GM23248 (cell line): ENCODE data around the gene IRF1. TPM values are rescaled to one million over a fixed set of nuclear protein-coding genes. Genes with fewer than 3 reads are reported as not detected.

Source experiments
- DNase-seq: peaks from one replicate; pipeline ENCODE4 v3.0.0-alpha.2; 2015
- H2AFZ ChIP-seq: fragments of 200-600 bp; sonication (generic); 2 replicates; pipeline ENCODE4 v1.6.1; 2016; ENCODE audit warnings: antibody characterized with exemption
- H3F3A ChIP-seq: fragments of 200-600 bp; sonication (generic); 2 replicates; pipeline ENCODE4 v1.6.1; 2016; ENCODE audit warnings: mild to moderate bottlenecking, antibody characterized with exemption, mixed run types; ENCODE audit not compliant: insufficient read depth
- H3K27ac ChIP-seq: fragments of 200-600 bp; sonication (generic); 2 replicates; pipeline ENCODE4 v1.5.1; 2016; ENCODE audit warnings: mild to moderate bottlenecking
- H3K27me3 ChIP-seq: fragments of 200-600 bp; sonication (generic); replicated peaks from 2 replicates; pipeline ENCODE4 v1.6.1; 2016; ENCODE audit warnings: mild to moderate bottlenecking; ENCODE audit not compliant: insufficient read depth
- H3K36me3 ChIP-seq: fragments of 200-600 bp; sonication (generic); 2 replicates; pipeline ENCODE4 v1.6.1; 2016; ENCODE audit warnings: low read depth, mild to moderate bottlenecking
- H3K4me1 ChIP-seq: fragments of 200-600 bp; sonication (generic); 2 replicates; pipeline ENCODE4 v1.6.1; 2016; ENCODE audit warnings: mild to moderate bottlenecking; ENCODE audit not compliant: insufficient read depth
- H3K4me2 ChIP-seq: fragments of 200-600 bp; sonication (generic); one replicate; pipeline ENCODE4 v1.6.1; 2016; ENCODE audit warnings: mild to moderate bottlenecking; ENCODE audit not compliant: unreplicated experiment
- H3K4me3 ChIP-seq: fragments of 200-600 bp; sonication (generic); 2 replicates; pipeline ENCODE4 v1.5.1; 2016; ENCODE audit warnings: mild to moderate bottlenecking
- H3K79me2 ChIP-seq: fragments of 200-600 bp; sonication (generic); 2 replicates; pipeline ENCODE4 v1.6.1; 2016; ENCODE audit warnings: mild to moderate bottlenecking; ENCODE audit not compliant: insufficient read depth
- H3K9ac ChIP-seq: fragments of 200-600 bp; sonication (generic); 2 replicates; pipeline ENCODE4 v1.6.1; 2016; ENCODE audit warnings: mild to moderate bottlenecking
- H3K9me2 ChIP-seq: fragments of 200-600 bp; sonication (generic); 2 replicates; pipeline ENCODE4 v1.6.1; 2016; ENCODE audit warnings: mixed run types, mild to moderate bottlenecking, moderate library complexity; ENCODE audit not compliant: insufficient read depth
- H3K9me3 ChIP-seq: fragments of 200-600 bp; sonication (generic); one replicate; pipeline ENCODE4 v1.6.1; 2017; ENCODE audit warnings: low read depth
- H4K20me1 ChIP-seq: fragments of 200-600 bp; sonication (generic); 2 replicates; pipeline ENCODE4 v1.6.0; 2016; ENCODE audit not compliant: insufficient read depth
- EZH2 ChIP-seq: fragments of 200-600 bp; sonication (generic); IDR thresholded peaks from 2 replicates; pipeline ENCODE4 v1.6.1; 2018; ENCODE audit warnings: antibody characterized with exemption, mild to moderate bottlenecking; ENCODE audit not compliant: insufficient read depth, poor library complexity, severe bottlenecking
- EZH2phosphoT487 ChIP-seq: fragments of 200-600 bp; sonication (generic); IDR thresholded peaks from 2 replicates; pipeline ENCODE4 v1.6.1; 2018; ENCODE audit warnings: antibody characterized with exemption, moderate library complexity, mild to moderate bottlenecking, low read depth; ENCODE audit not compliant: insufficient read depth
- WGBS, 2 experiments: methylation state at CpG; one replicate each; pipeline ENCODE4 v1.1.6; 2015 to 2017; ENCODE audit warnings: low lambda C conversion rate in 2 of 2, low coverage in 1 of 2; ENCODE audit errors: missing lambda C conversion rate in 2 of 2; 5-methylcytosine and 5-hydroxymethylcytosine counted together
- in situ Hi-C: fragments of 300-500 bp; cut with MboI; formaldehyde crosslinking; loops from 2 replicates; pipeline ENCODE4 v1.15.0; 2020
- polyA plus RNA-seq: library from polyadenylated mRNA; unstranded; fragments of >200 nt; fragmentation: Nextera tagmentation; extraction: Ambion mirVana; gene quantifications from 2 replicates; pipeline ENCODE4 v1.2.1, GENCODE V29; 2016
- total RNA-seq: library from RNA; depleted of rRNA; stranded (reverse); fragments of >200 nt; shearing (Covaris generic); gene quantifications from 2 replicates; pipeline ENCODE4 v1.2.3, GENCODE V29; 2014

The IRF1 gene
- total and polyA plus RNA-seq, 2 experiments from 2014 or later: 6.2 to 22.2 TPM

- no peaks in the 10 kb centered on the region for H3K36me3 ChIP-seq
- in situ Hi-C loops: loop anchor here (10.0 kb wide), 1 partner anchor 121 kb away; no protein-coding TSS in a partner anchor
- H3K4me1 ChIP-seq: peaks cover 21% of the 10 kb centered on the region
- TF ChIP-seq EZH2phosphoT487 (no peak), EZH2 (no peak)
- H3K9ac ChIP-seq: peak overlapping the region; percentile 66
- H3K9me3 ChIP-seq: no peaks in the 10 kb centered on the region
- no peaks in the 10 kb centered on the region for H3K9me2 ChIP-seq
- H3F3A ChIP-seq: peaks cover 29% of the 10 kb centered on the region
- no peaks in the 10 kb centered on the region for H3K27me3 ChIP-seq
- DNase-seq: peak; percentile 95
- H3K27ac ChIP-seq: peak overlapping the region; percentile 88
- 16 to 20% methylated on average over 1 of the region's 1 CpG for WGBS, 2 experiments
- H3K4me3 ChIP-seq: peak overlapping the region; percentile 42; the same call in 1 of the 2 replicates
- peak overlapping the region; percentile 83 for H2AFZ ChIP-seq
- H3K4me2 ChIP-seq: peak overlapping the region; percentile 88
- no peaks in the 10 kb centered on the region for H3K79me2 ChIP-seq
- no peaks in the 10 kb centered on the region for H4K20me1 ChIP-seq
Observed at GRCh38 chr5:132506094-132506692, 15.6 kb upstream of the IRF1 start.

- in situ Hi-C loops: loop anchor here (10.0 kb wide), 1 partner anchor 121 kb away; no protein-coding TSS in a partner anchor
- Histone ChIP-seq H2AFZ (peak overlapping the region; percentile 83), H3K9me2 (no peaks in the 10 kb centered on the region), H3K4me3 (peak overlapping the region; percentile 42; the same call in 1 of the 2 replicates), H3K9me3 (no peaks in the 10 kb centered on the region), H3K9ac (peak overlapping the region; percentile 66), H3K79me2 (no peaks in the 10 kb centered on the region), H3K4me1 (peaks cover 21% of the 10 kb centered on the region), H3F3A (peaks cover 29% of the 10 kb centered on the region), H3K36me3 (no peaks in the 10 kb centered on the region), H3K27me3 (no peaks in the 10 kb centered on the region), H3K27ac (peak overlapping the region; percentile 88), H3K4me2 (peak overlapping the region; percentile 88), H4K20me1 (no peaks in the 10 kb centered on the region)
- 25 to 26% methylated on average over 2 of the region's 2 CpGs for WGBS, 2 experiments
- TF ChIP-seq EZH2phosphoT487: no peak
- no peak for TF ChIP-seq EZH2
- DNase-seq: peak; percentile 45
Observed at GRCh38 chr5:132505641-132506040, 15.1 kb upstream of the IRF1 start.

GRCh38 chr5:132504746-132505145, 14.2 kb upstream of the IRF1 start:
- H3K36me3 ChIP-seq: no peaks in the 10 kb centered on the region
- in situ Hi-C loops: loop anchor here (10.0 kb wide), 1 partner anchor 120 kb away; no protein-coding TSS in a partner anchor
- DNase-seq: no peak
- H3K9ac ChIP-seq: no peak overlapping the region
- H2AFZ ChIP-seq: no peak overlapping the region
- 87 to 90% methylated on average over 4 of the region's 4 CpGs for WGBS, 2 experiments
- TF ChIP-seq EZH2phosphoT487 (no peak), EZH2 (no peak)
- no peak overlapping the region for H3K27ac ChIP-seq
- H3K79me2 ChIP-seq: no peaks in the 10 kb centered on the region
- H3K4me1 ChIP-seq: peaks cover 17% of the 10 kb centered on the region
- no peaks in the 10 kb centered on the region for H3K27me3 ChIP-seq
- H3K9me2 ChIP-seq: no peaks in the 10 kb centered on the region
- no peak overlapping the region for H3K4me2 ChIP-seq
- peaks cover 20% of the 10 kb centered on the region for H3F3A ChIP-seq
- H3K9me3 ChIP-seq: no peaks in the 10 kb centered on the region
- no peaks in the 10 kb centered on the region for H4K20me1 ChIP-seq
- H3K4me3 ChIP-seq: no peak overlapping the region

- 82 to 87% methylated on average over 4 of the region's 4 CpGs for WGBS, 2 experiments
- H3K4me2 ChIP-seq: no peak overlapping the region
- no peak for TF ChIP-seq EZH2phosphoT487
- no peak for TF ChIP-seq EZH2
- no peaks in the 10 kb centered on the region for H4K20me1 ChIP-seq
- H3K27me3 ChIP-seq: no peaks in the 10 kb centered on the region
- peaks cover 24% of the 10 kb centered on the region for H3F3A ChIP-seq
- H3K79me2 ChIP-seq: no peaks in the 10 kb centered on the region
- H3K9me3 ChIP-seq: no peaks in the 10 kb centered on the region
- no peak for DNase-seq
- H3K4me3 ChIP-seq: no peak overlapping the region
- peaks cover 20% of the 10 kb centered on the region for H3K4me1 ChIP-seq
- in situ Hi-C loops: loop anchor here (10.0 kb wide), 1 partner anchor 118 kb away; no protein-coding TSS in a partner anchor
- H3K27ac ChIP-seq: no peak overlapping the region
- H3K9ac ChIP-seq: no peak overlapping the region
- no peaks in the 10 kb centered on the region for H3K9me2 ChIP-seq
- H3K36me3 ChIP-seq: no peaks in the 10 kb centered on the region
- no peak overlapping the region for H2AFZ ChIP-seq
Observed at GRCh38 chr5:132503244-132503643, 12.7 kb upstream of the IRF1 start.
